GM23248 (cell line): ENCODE data around the gene PRKCE. TPM values are rescaled to one million over a fixed set of nuclear protein-coding genes. Genes with fewer than 3 reads are reported as not detected.
A peak's percentile ranks its signal among the peaks of the same experiment; 100 is the strongest.

Source experiments
- DNase-seq: peaks from one replicate; pipeline ENCODE4 v3.0.0-alpha.2; 2015
- H2AFZ ChIP-seq: fragments of 200-600 bp; sonication (generic); 2 replicates; pipeline ENCODE4 v1.6.1; 2016; ENCODE audit warnings: antibody characterized with exemption
- H3F3A ChIP-seq: fragments of 200-600 bp; sonication (generic); 2 replicates; pipeline ENCODE4 v1.6.1; 2016; ENCODE audit warnings: mild to moderate bottlenecking, antibody characterized with exemption, mixed run types; ENCODE audit not compliant: insufficient read depth
- H3K27ac ChIP-seq: fragments of 200-600 bp; sonication (generic); 2 replicates; pipeline ENCODE4 v1.5.1; 2016; ENCODE audit warnings: mild to moderate bottlenecking
- H3K27me3 ChIP-seq: fragments of 200-600 bp; sonication (generic); replicated peaks from 2 replicates; pipeline ENCODE4 v1.6.1; 2016; ENCODE audit warnings: mild to moderate bottlenecking; ENCODE audit not compliant: insufficient read depth
- H3K36me3 ChIP-seq: fragments of 200-600 bp; sonication (generic); 2 replicates; pipeline ENCODE4 v1.6.1; 2016; ENCODE audit warnings: low read depth, mild to moderate bottlenecking
- H3K4me1 ChIP-seq: fragments of 200-600 bp; sonication (generic); 2 replicates; pipeline ENCODE4 v1.6.1; 2016; ENCODE audit warnings: mild to moderate bottlenecking; ENCODE audit not compliant: insufficient read depth
- H3K4me2 ChIP-seq: fragments of 200-600 bp; sonication (generic); one replicate; pipeline ENCODE4 v1.6.1; 2016; ENCODE audit warnings: mild to moderate bottlenecking; ENCODE audit not compliant: unreplicated experiment
- H3K4me3 ChIP-seq: fragments of 200-600 bp; sonication (generic); 2 replicates; pipeline ENCODE4 v1.5.1; 2016; ENCODE audit warnings: mild to moderate bottlenecking
- H3K79me2 ChIP-seq: fragments of 200-600 bp; sonication (generic); 2 replicates; pipeline ENCODE4 v1.6.1; 2016; ENCODE audit warnings: mild to moderate bottlenecking; ENCODE audit not compliant: insufficient read depth
- H3K9ac ChIP-seq: fragments of 200-600 bp; sonication (generic); 2 replicates; pipeline ENCODE4 v1.6.1; 2016; ENCODE audit warnings: mild to moderate bottlenecking
- H3K9me2 ChIP-seq: fragments of 200-600 bp; sonication (generic); 2 replicates; pipeline ENCODE4 v1.6.1; 2016; ENCODE audit warnings: mixed run types, mild to moderate bottlenecking, moderate library complexity; ENCODE audit not compliant: insufficient read depth
- H3K9me3 ChIP-seq: fragments of 200-600 bp; sonication (generic); one replicate; pipeline ENCODE4 v1.6.1; 2017; ENCODE audit warnings: low read depth
- H4K20me1 ChIP-seq: fragments of 200-600 bp; sonication (generic); 2 replicates; pipeline ENCODE4 v1.6.0; 2016; ENCODE audit not compliant: insufficient read depth
- EZH2 ChIP-seq: fragments of 200-600 bp; sonication (generic); IDR thresholded peaks from 2 replicates; pipeline ENCODE4 v1.6.1; 2018; ENCODE audit warnings: antibody characterized with exemption, mild to moderate bottlenecking; ENCODE audit not compliant: insufficient read depth, poor library complexity, severe bottlenecking
- EZH2phosphoT487 ChIP-seq: fragments of 200-600 bp; sonication (generic); IDR thresholded peaks from 2 replicates; pipeline ENCODE4 v1.6.1; 2018; ENCODE audit warnings: antibody characterized with exemption, moderate library complexity, mild to moderate bottlenecking, low read depth; ENCODE audit not compliant: insufficient read depth
- WGBS, 2 experiments: methylation state at CpG; one replicate each; pipeline ENCODE4 v1.1.6; 2015 to 2017; ENCODE audit warnings: low lambda C conversion rate in 2 of 2, low coverage in 1 of 2; ENCODE audit errors: missing lambda C conversion rate in 2 of 2; 5-methylcytosine and 5-hydroxymethylcytosine counted together
- in situ Hi-C: fragments of 300-500 bp; cut with MboI; formaldehyde crosslinking; loops from 2 replicates; pipeline ENCODE4 v1.15.0; 2020
- polyA plus RNA-seq: library from polyadenylated mRNA; unstranded; fragments of >200 nt; fragmentation: Nextera tagmentation; extraction: Ambion mirVana; gene quantifications from 2 replicates; pipeline ENCODE4 v1.2.1, GENCODE V29; 2016
- total RNA-seq: library from RNA; depleted of rRNA; stranded (reverse); fragments of >200 nt; shearing (Covaris generic); gene quantifications from 2 replicates; pipeline ENCODE4 v1.2.3, GENCODE V29; 2014

The PRKCE gene
- total and polyA plus RNA-seq, 2 experiments from 2014 or later: 5.9 to 7.0 TPM

- no peaks in the 10 kb centered on the region for H3K27me3 ChIP-seq
- H3F3A ChIP-seq: peaks cover 17% of the 10 kb centered on the region; the same call in 1 of the 2 replicates
- no peaks in the 10 kb centered on the region for H3K79me2 ChIP-seq
- whole genome bisulfite sequencing, 2 experiments: 78 to 86% methylated on average over 4 of the region's 4 CpGs
- H3K4me3 ChIP-seq: no peak overlapping the region
- H3K9me2 ChIP-seq: no peaks in the 10 kb centered on the region
- H3K9me3 ChIP-seq: no peaks in the 10 kb centered on the region
- in situ Hi-C loops: no loop called here
- no peak overlapping the region for H3K9ac ChIP-seq
- H3K4me2 ChIP-seq: no peak overlapping the region
- H4K20me1 ChIP-seq: no peaks in the 10 kb centered on the region
- no peak overlapping the region for H2AFZ ChIP-seq
- H3K36me3 ChIP-seq: no peaks in the 10 kb centered on the region
- no peak overlapping the region for H3K27ac ChIP-seq
- no peak for TF ChIP-seq EZH2
- TF ChIP-seq EZH2phosphoT487: no peak
- H3K4me1 ChIP-seq: peaks cover 37% of the 10 kb centered on the region
- no peak for DNase-seq
Measured at GRCh38 chr2:46161315-46161714, 509.8 kb downstream of the PRKCE start.

- in situ Hi-C loops: no loop called here
- Histone ChIP-seq H3K27ac (no peak overlapping the region), H3K4me1 (peaks cover 34% of the 10 kb centered on the region), H3K36me3 (no peaks in the 10 kb centered on the region), H4K20me1 (no peaks in the 10 kb centered on the region), H3K4me2 (no peak overlapping the region), H3K27me3 (no peaks in the 10 kb centered on the region), H3K9me2 (no peaks in the 10 kb centered on the region), H3K9me3 (no peaks in the 10 kb centered on the region), H3K4me3 (no peak overlapping the region), H3F3A (peaks cover 17% of the 10 kb centered on the region; the same call in 1 of the 2 replicates), H3K9ac (no peak overlapping the region), H2AFZ (no peak overlapping the region), H3K79me2 (no peaks in the 10 kb centered on the region)
- no peak for DNase-seq
- TF ChIP-seq EZH2 (no peak), EZH2phosphoT487 (no peak)
- 83 to 84% methylated on average over 3 of the region's 3 CpGs for WGBS, 2 experiments
Measured at GRCh38 chr2:46161911-46162310, 510.4 kb downstream of the PRKCE start.

- H3K36me3 ChIP-seq: no peaks in the 10 kb centered on the region
- H3K4me2 ChIP-seq: peak overlapping the region; percentile 2
- peak overlapping the region; percentile 32 for H3K27ac ChIP-seq
- TF ChIP-seq EZH2 (no peak), EZH2phosphoT487 (no peak)
- no peak overlapping the region for H3K9ac ChIP-seq
- peaks cover 17% of the 10 kb centered on the region; the same call in 1 of the 2 replicates for H3F3A ChIP-seq
- no peaks in the 10 kb centered on the region for H4K20me1 ChIP-seq
- H3K9me2 ChIP-seq: no peaks in the 10 kb centered on the region
- H2AFZ ChIP-seq: no peak overlapping the region
- WGBS, 2 experiments: 68 to 73% methylated on average over 11 of the region's 11 CpGs
- H3K4me1 ChIP-seq: peaks cover 31% of the 10 kb centered on the region
- H3K4me3 ChIP-seq: no peak overlapping the region
- in situ Hi-C loops: no loop called here
- no peaks in the 10 kb centered on the region for H3K27me3 ChIP-seq
- no peaks in the 10 kb centered on the region for H3K9me3 ChIP-seq
- no peaks in the 10 kb centered on the region for H3K79me2 ChIP-seq
- DNase-seq: peak; percentile 77
Measured at GRCh38 chr2:46162329-46163097, 511.0 kb downstream of the PRKCE start.

GRCh38 chr2:46163098-46163430, 511.6 kb downstream of the PRKCE start:
- Histone ChIP-seq H3K4me2 (peak overlapping the region; percentile 2), H3K79me2 (no peaks in the 10 kb centered on the region), H3K9ac (no peak overlapping the region), H2AFZ (no peak overlapping the region), H3F3A (peaks cover 17% of the 10 kb centered on the region; the same call in 1 of the 2 replicates), H3K9me3 (no peaks in the 10 kb centered on the region), H3K36me3 (no peaks in the 10 kb centered on the region), H4K20me1 (no peaks in the 10 kb centered on the region), H3K4me1 (peaks cover 31% of the 10 kb centered on the region), H3K9me2 (no peaks in the 10 kb centered on the region), H3K27me3 (no peaks in the 10 kb centered on the region), H3K4me3 (no peak overlapping the region), H3K27ac (peak overlapping the region; percentile 32; the same call in 1 of the 2 replicates)
- in situ Hi-C loops: no loop called here
- TF ChIP-seq EZH2phosphoT487 (no peak), EZH2 (no peak)
- DNase-seq: no peak
- WGBS, 2 experiments: 90 to 96% methylated on average over 1 to 3 of the region's 3 CpGs
